HG03066 (cell line): ENCODE results near the gene SHB.

Source experiments
- ATAC-seq: cut with Tn5 transposase; IDR thresholded peaks from one replicate; pipeline ENCODE4 v1.9.1; 2021; ENCODE audit warnings: low read depth; ENCODE audit not compliant: unreplicated experiment

Gene SHB

DNA sequence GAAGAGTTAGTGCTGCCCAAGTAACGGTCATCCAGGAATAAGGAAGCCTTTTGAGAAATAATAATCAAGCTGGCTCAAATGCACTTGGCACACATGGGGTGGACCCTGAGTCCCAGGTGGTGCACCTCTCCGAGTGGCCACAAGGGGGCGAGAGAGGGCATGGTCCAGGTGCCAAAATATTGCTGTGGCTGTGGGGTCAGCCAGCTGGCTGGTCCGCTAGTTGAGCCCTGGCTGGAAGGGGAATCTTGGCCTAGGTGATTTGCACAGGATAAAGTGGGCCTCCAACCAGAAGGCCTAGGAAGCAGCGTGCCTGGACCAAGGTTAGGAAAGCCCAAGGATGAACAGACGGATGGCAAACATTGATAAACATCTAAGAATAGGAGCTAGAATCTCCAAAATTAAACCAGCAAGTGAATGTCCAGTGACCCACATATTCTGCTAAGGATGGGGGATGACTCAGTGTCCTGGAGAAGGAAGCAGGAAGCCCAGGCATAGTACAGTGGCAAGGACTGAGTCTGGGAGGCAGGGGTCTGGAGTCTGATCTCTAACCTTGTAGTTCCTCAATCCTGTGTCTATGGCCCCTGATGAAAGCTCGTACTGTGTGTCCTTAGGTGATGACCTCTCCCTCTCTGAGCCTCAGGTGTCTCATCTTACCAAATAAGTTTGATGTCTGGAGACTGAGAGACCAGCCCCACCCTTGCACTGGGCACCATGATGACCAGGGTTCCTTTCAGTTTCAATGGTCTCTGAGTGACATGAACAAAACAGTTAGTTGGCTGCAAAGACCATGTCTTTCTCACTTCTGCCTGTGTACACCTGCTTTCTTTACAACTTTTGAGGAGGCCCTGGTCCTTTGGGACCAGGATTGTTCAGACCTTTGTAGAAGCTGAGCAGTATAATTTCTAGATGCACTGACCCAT lies 19.2 kb upstream of the SHB start:
- peak; percentile 46 for ATAC-seq

GRCh38 chr9:38086496-38086895 lies 17.5 kb upstream of the SHB start:
- ATAC-seq, result no peak

GRCh38 chr9:38085308-38085707 lies 16.3 kb upstream of the SHB start:
- no peak for ATAC-seq

GRCh38 chr9:38084556-38084880 lies 15.5 kb upstream of the SHB start:
- no peak for ATAC-seq

DNA sequence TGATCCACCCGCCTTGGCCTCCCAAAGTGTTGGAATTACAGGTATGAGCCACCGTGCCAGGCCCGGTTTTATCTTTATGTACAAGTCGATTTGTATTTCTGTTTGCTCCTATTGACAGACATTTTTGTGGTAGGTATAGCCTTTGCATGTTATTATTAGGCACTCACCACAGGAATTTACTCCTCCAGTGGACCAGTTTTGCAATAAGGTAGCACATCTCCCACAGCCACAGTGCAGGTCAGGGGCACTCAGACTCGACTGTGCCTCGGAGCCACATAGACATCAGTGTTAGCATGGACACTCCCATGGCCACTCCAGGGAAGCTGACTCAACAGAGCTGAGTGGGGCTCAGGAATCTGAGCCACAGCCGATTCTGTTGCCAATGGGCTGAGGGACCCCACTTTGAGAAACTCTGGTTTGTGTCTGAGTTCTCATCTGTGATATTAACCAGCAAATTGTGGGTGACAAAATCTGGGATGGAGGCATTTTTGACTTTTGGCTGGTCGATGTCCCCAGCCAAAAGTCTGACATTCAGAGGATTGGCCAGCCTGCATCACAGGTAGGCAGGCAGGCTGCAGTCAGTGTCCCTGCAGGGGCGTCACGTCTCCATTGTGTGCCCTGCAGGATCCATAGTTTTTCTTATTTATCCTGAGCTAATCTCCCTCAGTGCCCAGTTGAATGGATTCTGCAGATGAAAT lies 15.0 kb upstream of the SHB start:
- ATAC-seq, result no peak

DNA sequence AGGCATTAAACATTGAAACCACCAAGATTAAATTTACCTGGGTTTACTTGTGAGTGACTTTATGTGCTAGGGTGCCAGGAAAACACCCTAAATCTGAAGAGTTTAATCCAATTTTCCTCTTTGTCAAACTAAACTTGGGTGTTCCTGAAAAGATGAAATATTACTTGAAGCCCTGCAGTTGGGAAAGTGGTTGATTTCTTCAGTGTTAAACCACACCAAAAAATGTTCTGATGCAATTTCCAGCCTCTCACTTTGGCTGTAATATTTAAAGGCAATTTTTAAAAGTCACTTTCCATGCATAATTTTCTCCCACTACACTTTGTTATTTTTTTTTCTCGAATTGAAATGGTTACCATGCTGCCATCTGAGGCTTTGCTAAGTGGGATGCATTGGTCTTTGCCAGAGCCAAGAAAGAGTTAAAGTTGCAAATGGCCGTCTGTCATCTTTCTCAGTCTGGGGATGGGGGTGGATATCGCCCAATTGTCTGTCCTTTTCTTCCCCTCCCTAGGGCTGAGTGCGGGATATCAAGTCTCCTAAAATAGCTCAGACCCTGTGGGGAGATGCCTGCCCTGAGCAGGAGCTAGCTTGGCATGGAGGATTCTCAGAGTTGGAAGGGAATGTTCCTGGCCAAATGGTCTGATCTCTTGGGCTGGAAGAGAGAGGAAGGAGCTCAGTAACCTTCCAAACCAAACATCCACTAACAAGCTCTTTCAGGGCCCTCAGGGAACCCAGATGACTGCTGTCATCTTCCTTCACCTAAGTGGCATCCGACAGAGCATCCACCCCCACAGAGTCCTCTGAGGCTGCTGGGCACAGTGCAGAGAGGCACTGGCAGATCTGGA lies 13.6 kb upstream of the SHB start:
- ATAC-seq, result no peak

DNA sequence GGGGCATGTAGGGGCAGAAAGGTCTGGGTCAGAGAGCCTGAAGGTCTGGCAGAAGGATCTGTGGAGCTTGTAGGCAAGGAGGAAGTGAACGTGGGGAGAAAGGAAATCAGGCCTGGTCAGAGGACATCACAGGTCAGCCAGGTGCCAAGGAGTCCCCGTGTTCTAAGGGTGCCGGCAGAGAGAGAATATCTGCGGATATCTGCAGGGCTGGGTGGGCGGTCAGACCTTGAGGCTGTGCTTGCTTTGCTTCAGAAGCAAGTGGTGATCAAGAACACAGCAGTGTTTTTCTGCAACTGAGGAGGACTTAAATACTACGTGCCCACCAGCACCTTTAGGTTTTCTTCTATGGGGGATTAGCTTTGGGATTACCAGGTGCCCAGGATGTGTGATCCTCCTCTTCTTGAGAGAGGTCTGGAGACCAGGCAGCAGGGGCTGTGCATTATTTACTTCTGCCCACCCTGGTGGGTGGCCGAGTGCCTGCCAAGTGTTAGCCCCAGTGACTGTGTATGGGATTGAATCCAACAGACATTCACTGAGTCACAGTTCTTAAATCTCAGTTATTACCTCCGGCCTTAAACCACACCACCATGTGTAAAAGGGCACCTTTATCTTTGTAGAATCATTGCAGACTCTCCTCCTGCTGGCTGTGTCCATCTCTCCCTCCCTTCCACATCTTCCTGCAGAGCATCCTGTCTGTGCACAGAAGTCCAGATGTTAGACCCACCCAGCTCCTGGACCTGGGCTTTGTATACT lies 12.5 kb upstream of the SHB start:
- no peak for ATAC-seq

DNA sequence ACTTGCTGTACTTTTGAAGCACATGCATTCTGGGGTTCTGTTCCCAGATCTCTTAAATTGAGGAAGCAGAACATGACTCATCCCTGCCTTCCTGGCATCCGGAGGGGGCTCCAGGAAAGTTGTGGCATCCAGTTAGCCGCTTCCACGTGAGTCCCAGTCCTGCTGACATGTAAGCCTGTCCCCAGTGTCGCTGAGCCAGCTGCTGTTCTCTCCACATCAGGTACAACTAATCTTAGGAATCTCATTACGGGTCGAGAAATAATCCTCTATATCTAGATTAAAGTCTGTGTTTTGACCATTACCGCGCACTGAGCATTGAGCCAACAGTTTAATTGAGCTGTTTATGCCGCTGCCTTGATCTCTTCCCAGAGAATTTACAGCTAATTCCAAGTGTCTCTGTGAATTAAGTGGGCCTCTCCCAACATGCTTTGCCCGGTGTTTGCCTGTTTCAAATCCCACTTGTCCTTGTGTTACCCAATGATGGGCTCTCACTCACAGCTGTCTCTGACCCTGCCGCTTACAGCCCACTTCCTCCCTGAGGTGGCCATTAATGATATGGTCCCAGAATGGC lies 10.5 kb upstream of the SHB start:
- no peak for ATAC-seq

DNA sequence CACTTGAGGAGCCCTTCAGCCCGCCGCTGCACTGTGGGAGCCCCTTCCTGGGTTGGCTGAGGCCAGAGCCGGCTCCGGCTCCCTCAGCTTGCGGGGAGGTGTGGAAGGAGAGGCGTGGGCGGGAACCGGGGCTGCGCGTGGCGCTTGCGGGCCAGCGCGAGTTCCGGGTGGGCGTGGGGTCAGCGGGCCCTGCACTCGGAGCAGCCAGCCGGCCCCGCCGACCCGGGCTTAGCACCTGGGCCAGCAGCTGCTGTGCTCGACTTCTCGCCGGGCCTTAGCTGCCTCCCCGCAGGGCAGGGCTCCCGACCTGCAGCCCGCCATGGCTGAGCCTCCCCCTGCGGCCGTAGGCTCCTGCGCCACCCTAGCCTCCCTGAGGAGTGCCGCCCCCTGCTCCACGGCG lies 6.2 kb upstream of the SHB start:
- no peak for ATAC-seq

GRCh38 chr9:38074441-38074961 lies 5.5 kb upstream of the SHB start:
- ATAC-seq, result no peak

GRCh38 chr9:38073882-38074281 lies 4.9 kb upstream of the SHB start:
- ATAC-seq, result no peak

GRCh38 chr9:38071470-38072134 lies 2.6 kb upstream of the SHB start:
- ATAC-seq, result no peak

- ATAC-seq, result no peak
Measured at GRCh38 chr9:38067859-38068681, 957 bp downstream of the SHB start.

DNA sequence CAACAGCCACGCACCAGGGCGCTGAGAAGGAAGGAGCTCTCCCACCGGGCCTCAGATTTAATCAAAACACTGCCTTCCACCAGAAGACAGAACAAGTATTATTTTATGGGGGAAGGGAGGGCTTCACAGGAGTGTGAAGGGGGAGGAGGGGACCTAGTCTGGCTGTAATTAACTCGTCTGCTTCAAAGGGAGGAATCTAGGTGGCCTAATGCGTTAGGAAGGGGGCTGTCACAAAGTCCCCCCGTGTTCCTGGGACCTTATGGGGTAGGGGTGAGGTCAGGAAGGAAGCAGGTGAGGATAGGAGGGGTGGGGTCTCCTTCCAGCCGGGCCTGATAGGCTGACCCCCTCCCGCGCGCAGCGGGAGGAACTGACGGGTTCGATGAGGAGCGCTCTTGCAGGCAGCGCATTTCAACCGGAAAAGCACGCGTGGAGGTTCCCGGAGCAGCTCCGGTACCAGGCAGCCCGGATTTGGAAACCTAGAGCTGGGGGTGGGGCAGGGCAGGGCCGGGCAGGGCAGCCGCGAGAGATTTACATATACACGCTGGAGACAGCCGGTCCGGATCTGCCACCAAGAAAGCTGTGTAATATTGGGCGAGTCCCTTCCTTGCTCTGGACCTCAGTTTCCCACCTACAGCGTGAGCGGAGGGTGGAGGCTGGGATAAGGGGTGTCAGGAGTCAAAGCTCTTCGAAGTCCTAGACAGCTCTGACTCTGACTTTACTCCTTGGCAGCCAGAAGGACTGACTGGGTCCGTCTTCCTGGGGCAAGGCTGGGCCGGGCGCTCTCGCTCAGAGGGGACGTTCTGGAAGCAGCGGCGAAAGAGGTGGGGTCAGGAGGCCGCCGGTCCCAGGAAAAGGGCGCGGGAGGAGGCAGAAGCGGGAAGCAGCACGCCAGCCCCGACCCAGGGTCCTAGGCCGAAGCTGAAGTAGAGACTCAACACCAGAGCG lies 1.8 kb downstream of the SHB start:
- ATAC-seq, result no peak

DNA sequence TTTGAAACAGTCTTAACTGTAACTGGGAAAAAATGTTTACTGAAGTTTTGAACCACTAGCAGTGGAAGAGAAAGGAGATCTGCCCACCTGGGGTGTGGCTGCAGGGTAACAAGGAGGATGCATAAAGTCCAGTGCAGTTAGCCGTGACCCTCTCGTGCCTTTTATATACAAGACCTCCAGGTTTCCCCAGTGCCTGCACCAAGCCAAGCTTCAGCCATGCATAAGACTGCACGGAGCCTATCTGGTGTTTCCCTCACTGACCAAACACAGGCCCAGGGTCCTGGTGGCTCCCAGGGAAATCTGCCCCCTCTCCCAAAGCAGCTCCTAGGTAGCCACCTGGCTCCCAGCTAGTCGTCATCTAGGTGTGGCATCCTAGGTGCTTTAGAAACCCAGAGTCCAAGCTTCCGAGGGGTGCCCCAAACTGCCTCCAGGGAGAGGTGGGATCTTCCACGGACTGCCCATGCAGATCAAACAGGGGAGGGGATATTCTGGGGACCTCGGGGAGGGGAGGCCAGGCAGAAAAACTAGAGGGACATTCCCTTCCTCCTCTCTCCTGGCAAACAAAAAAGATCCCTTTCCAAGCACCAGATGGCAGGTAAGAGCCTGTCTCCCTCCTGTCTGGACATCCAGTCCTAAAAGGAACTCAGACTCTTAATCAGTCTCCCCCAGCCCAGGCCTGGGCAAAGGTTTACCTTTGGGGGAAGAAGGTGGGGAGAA lies 2.7 kb downstream of the SHB start:
- no peak for ATAC-seq

DNA sequence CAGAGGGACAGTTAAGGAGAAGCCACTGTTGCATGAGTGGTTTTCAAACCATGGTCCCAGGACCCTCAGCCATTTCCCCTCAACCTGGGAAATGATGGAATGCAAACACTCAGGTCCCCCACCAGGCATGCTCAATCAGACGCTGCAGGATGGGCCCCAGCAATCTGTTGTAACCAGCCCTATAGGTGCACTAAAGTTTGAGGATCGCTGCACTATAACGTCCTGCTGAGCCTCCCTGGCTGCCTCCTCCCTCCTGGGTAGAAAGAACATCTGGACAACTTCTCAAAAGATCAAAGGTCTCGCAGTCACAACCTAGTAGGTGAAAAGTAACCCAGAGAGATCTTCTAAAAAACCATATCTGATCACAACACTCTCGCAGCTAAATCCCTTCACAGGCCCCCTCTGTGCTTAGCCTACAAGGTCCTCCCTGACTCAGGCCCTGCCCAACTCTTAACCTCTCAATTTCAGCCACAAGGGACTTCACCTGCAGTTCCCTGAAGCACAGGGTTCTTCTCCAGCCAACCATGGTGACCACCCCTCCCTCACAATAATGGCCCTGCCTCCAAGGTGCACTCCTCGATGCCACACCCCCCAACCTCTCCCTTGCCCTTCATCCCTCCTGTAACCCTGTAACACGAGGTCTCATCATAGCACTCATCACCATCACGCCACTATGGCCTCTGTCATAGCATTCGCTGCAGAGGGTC lies 3.5 kb downstream of the SHB start:
- peak; percentile 48 for ATAC-seq
